COR-L47 (cell line): Measurements from ENCODE around the gene MAFF.

Experiments used
- DNase-seq: peaks from one replicate; lab custom pipeline; 2025; lab: John Stamatoyannopoulos, UW

MAFF gene

DNA sequence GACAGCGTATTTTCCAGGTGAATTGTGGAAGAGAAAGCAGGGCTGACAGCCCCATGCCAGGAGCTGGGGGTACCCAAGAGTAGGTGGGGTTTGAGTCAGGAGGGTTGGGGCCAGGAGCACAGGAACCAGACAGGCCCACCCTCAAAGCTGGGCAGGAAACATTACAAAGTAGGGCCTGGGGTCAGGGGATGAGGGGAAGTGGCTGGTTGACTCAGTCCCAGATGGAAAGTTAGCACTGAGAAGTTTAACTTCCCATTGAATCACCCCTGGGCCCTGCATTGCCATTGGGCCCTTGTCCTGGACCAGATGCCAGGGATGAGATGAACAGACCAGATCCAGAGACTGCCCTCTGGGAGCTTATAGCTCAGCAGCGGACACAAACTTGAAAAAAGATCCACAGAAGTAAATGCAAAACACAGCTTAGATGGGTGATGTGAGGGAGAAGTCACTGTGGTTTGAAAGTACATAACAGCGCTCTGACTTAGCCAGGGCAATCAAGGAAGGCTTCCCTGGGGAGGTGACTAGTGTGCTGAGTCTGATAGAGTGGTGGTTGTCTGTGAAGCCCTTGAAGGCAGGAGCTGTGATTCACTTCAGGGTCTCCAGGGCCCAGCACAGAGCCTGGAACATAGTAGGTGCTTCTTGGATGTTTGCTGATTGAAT lies 2.2 kb downstream of the MAFF start:
- no peak for DNase-seq

DNA sequence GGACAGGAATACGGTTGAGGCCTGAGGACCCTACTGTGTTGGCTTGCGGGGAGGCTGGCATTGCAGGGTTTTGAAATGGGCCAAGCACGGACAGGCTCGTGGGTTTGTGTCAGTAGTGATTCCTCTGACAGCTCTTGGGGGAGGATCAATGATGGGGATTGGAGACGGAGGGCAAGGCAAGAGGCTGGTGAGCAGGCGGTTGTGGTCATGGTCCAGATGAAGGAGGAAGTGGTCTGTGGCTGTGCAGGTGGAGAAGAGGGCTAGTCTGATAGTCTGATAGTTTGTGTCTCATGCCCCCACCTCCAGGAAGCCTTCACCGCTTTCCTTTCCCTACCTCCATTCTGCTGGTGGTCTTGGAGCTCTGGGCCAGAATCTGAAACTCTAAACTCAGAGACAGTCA lies 3.0 kb downstream of the MAFF start:
- no peak for DNase-seq

DNA sequence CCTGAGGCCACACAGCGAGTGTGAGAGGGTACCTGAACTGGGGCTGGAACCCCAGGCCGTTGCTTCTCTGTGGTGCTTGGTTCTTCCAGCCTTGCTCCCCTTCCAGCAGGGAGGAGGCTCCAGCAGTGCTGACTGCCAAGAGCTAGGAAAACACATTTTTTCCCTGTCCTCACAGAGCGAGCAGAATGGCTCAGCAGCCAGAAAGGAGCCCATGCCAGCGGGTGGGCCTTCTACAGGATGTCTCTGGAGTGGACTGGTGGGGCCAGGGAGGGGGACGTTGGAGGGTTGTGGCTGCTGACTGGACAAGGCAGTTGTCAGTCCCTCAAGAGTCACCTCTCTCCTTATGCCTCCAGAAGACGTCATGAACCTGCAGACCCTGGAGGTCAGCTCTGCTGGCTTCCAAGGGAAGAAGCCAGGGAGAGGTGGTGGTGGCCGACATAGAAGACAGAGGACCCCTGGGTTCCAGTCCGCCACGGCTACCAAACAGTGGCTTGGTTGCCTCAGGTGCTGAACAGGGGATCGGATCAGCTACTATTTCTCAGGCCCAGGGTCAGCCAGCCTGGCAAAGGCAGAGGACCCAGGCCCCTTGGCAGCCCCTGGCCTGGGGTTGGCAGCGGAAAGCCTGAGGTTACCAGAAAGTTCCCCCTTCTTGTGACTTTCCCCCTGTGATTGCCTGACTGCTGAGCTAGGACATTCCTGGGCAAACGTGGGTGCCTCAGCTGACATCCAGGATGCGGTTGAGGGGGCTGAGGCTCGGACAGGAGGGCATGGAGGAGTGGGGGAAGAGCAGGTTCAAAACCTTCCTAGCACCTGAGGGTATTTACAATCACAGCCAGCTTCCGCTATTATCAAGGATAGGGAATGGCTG lies 3.7 kb downstream of the MAFF start:
- no peak for DNase-seq

DNA sequence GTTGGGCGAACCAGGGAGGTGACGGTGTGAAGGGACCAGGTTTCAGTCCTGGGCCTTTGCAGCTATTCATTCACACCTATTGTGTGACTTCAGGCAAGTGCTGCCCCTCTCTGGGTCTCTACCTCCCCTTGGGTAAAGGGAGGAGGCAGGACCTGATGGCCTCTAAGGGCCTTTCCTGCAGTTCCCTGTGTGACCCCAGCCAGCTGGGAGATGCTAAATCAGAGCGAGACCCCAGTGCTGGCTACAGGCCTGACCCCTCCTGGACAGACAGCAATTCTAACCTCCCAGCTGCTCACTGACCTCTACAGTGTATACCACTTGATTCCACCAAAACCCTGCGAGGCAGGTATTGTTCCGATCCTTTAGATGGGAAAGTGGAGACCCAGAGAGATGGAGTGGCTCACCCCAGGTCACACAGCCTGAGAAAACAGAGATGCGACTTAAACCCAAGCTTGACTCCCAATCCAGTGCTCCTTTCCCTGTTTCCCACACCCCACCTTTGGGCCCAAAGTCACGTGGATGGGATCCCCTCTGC lies 6.2 kb downstream of the MAFF start:
- no peak for DNase-seq

DNA sequence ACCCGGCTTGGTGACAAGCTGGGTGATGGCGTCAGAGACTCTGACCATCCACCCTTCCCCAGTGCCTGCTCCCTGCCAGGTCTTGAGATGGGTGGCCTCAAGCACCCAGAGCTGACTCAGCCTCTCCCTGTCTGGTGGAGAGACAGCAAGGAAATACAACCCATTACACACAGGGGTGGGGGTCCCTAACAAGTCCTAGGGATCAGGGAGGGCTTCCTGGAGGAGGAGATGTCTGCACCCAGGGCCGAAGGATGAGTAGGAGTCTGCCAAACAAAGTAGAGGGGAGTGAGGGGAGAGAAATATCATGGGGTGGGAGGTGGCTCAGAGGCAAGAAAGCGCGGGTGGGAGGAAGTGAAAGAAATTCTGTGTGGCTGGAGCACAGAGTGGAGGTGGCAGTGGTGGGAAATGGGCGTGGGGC lies 6.8 kb downstream of the MAFF start:
- DNase-seq: no peak

DNA sequence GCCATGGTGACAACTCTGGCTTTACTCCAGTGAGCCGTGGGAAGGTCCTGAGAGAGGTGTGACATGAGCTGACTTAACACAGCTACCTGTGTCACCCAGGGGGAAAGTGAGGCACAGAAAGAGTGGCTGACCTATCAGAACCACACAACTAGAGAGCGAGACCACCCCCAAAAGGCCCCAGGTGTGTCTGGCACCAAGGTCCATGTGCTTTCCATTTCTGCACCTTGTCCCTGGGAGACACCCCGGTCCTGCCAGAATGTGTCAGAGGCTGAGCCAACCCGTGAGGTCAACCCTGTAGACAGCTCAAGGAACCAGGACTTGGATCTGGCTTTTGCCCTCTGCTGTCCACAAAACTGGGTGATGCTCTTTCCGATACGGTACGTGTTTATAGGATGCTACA lies 9.8 kb downstream of the MAFF start:
- no peak for DNase-seq

DNA sequence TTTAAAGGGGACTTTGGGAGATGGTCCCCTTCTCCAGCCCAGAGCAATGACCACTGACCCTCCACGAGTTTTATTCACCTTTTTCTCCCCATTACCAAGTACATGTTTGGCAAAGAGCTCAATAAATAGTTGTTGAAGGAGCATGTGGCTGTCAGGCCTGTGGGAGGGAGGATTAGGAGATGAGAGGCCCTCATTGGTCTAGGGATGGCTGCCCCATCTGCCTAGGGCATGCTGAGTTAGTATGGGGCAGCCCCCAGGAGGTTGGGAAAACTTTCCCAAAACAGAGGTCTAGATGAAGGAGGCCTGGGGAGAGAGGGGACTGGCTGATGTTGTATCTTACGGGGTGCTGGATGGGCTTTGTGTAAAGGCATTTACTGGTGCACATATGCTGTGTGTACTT lies 10.6 kb downstream of the MAFF start:
- DNase-seq: no peak

DNA sequence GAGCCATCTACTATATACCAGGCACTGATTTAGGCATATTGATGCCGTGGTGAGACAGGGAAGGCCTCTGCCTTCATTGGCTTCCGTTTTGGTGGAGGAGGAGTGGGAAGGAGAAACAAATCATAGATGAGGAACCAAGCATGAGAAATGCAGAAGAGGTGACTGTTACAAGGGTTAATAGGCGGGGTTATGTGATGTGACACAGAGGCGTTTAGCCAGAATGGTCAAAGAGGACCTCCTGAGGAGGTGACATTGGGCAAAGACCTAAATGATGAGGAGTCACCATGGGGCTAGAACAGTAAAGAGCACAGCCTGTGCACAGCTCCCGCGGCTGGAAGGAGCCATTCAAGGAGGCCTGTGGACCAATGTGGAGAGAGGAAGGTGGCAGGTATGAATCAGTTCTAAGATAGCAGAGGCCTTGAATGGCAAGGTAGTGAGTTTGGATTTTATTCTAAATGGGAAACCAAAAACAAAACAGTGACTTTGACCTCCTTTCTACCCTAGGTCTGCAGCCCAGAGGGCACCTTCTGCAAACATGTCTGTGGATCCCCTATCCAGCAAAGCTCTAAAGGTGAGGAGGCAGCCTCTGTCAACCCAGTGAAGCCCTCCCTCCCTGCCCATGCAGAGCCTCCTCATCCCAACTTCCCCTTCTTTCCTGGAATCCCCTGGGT lies 11.7 kb downstream of the MAFF start:
- no peak for DNase-seq

DNA sequence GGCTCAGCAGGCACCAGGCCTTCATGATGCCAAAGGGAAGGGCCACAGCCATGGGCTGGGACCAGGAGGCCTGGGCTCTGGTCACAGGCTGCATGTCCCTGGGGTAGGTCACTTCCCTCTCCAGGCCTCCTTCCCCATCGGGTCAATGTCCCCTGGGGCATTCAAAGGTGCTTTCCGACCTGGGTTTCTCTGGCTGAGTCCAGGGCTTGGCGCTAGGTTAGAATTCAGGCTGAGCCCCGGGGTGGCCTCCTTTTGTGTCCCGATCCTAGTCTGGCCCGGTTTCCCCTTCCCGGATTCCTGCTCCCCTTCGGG lies 12.2 kb downstream of the MAFF start:
- DNase-seq: no peak

DNA sequence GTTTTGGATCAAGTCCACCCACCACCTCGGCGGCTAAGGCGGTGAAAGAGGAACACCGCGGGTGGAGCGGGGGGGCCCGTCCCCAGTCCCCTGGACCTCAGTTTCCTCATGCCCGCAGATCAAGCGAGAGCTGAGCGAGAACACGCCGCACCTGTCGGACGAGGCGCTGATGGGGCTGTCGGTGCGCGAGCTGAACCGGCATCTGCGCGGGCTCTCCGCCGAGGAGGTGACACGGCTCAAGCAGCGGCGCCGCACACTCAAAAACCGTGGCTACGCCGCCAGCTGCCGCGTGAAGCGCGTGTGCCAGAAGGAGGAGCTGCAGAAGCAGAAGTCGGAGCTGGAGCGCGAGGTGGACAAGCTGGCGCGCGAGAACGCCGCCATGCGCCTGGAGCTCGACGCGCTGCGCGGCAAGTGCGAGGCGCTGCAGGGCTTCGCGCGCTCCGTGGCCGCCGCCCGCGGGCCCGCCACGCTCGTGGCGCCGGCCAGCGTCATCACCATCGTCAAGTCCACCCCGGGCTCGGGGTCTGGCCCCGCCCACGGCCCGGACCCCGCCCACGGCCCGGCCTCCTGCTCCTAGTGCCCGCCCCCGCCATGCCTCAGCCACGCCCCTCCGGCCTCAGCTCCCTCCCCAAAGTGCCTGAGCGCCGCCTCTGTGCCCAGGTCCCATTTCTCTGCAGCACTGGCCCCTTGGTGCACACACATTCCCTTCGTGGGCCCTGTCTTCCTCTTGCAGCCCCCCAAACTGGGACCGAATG lies 12.7 kb downstream of the MAFF start:
- DNase-seq: no peak

DNA sequence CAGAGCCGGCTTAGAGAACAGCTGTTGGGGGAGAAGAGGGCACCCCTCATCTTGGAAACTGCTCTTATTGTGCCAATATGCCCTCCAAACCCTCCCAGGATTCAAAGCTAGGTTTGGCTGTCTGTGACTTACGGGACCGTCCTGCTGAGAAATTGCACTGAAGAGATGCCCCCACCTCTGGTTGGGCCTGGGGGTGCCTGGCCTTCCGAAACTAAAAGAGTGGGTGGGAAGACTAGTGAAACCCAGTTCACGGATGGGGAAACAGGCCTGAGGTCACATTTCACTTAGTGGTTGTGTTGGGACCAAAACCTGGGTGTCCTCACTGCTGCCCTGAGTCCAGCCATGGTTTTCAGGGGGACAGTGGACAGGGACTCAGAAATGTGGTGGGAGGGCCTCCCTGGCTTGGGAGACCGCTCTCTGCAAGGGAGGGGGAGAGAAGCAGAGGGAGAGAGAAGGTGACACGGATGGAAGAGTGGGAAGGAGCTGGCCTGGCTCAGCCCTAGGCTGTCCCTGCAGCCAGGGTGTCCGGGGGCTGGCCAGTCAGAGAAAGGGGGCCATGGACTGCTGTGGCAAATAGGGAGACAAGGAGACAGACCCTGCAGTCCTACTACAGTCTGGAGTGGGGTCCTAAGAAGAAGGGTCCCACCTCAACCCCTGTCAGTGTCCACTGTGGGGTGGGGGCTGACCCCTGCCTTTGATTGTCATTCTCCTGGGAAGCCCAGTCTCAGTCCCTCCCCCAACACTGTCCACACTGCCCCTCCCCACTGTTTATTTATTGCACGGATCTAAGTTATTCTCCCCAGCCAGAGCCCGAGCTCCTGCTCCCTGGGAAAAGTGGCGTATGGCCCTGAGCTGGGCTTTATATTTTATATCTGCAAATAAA lies 13.6 kb downstream of the MAFF start:
- DNase-seq: no peak

DNA sequence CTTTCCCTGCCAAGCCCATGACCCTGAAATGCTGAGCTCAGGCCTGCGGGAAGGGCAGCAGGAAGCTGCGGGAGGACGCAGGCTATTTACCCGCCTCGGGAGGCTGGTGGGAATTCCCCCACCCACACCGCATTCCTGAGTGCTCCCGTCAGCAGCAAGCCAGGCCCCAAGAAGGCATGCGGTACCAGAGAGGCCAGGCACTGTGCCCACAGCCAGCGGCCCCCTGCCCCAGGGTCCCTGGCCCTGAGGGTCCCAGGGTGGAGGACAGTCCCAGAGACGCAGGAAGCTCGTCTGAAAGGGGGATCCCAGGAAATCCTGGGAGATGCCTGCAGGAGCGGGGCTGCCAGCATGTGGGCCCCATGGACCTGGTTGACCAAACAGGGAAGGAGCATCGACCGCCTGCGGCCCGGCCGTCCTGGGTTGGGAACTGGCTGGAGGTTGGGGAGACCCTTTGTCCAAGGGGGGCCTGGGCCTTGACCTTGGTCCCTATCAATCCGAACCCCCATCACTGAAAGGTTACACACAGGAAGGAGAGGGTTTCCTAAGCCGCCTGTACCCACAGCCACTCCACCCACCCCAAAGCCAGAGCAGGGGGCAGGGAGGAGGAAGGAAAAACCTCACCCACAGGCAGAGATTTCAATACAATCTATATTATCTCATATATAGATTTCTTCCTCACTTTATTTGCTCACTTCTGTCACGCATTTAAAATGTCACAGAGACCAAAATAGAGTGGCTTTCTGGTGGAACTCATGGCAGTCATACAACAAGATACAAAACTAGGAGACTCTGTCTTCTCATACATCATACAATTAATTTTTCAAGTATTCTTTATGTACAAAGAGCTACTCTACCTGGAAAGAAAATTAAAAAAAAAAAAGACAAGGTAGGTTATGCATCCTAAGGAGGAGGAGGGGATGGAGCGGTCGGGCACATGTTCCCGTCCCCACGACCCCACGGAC lies 17.1 kb downstream of the MAFF start:
- no peak for DNase-seq

DNA sequence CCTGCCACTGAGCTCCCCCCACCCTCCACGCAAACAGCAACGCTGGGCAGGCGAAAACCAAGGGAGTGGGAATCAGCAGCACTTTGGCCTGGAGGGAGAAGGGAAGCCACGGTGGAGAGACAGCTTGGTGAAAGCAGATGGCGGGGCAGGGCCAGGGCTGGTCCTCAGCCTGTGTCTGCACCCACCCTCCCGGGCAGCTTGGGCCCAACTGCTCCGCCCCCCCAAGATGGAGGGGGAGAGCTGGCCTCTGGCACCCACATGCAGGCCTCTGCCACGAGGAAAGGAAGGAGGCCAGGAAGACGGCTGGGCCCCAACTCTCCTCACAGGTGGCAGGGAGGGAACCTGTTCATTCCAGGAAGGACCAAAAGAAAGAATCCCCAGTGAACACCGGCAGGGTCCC lies 17.8 kb downstream of the MAFF start:
- DNase-seq: no peak

DNA sequence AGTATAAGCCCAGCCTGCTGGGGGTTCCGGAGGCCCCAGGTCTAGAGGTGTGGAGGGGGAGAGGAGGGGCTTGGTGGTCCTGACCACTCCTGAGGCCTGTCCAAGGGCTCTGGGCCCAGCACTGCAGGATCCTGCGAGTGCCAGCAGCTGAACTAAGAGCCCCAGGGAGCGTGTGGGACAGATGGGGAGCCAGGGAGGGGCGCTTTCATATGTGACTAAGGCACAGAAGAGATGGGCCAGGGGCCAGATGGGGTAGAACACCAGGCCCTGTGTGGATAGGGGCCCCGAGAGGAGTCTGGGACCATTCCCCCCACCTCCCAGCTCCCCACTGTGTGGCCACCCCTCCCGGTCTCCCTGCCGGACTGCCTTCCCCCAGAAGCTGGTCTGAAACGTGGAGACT lies 18.4 kb downstream of the MAFF start:
- DNase-seq: no peak

DNA sequence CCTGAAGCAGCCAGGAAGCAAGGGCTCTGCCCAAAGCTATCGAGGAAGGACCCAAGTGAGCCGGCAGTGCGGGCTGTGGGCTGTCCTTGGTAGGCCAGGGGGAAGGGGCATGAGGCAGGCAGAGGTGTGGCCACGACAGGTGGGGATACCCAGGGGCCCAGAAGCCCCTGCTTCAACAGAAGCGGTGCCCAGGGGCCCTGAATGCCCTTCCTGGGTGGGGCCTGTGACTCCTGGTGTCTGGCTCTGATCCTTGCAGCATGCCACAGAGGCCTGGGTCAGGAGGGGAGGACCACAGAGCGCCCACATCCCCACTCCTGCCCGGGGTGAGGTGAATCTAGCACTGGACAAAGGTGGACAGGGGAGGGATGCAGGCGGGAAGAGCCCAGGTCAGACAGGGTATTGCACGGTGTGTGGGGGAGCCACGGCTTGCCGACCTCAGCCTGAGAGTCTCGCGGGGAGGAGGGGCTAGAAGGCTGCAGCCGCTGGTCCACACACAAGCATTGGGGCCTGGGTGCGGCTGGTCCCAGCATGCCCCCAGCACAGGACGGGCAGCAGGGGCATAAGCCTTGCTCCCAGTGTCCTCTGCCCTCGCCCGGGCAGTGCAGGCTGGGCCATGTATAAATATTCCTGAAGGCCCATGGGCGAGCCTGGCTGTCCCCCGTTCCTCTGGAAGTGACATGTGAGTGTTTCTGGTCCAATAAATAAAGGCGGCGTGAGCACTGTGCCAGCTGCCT lies 19.0 kb downstream of the MAFF start:
- DNase-seq: no peak

DNA sequence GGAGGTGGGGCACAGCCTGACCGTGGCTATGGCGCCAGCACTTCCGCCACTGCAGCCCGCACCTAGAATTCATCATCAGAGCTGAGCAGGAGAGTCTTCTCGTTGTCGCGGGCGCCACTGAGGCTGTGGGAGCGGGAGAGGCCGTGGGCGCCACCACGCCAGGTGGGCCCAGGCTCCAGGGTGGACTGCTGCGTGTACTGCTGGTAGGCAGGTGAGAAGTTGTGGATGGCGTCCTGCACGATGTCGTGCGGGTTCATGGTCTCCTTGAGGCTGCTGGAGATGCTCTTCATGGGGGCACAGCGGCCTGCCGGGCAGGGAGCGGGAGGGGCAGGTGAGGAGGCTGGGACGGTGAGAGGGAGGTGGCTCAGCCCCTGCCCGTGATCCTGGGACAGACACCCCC lies 19.6 kb downstream of the MAFF start:
- no peak for DNase-seq

DNA sequence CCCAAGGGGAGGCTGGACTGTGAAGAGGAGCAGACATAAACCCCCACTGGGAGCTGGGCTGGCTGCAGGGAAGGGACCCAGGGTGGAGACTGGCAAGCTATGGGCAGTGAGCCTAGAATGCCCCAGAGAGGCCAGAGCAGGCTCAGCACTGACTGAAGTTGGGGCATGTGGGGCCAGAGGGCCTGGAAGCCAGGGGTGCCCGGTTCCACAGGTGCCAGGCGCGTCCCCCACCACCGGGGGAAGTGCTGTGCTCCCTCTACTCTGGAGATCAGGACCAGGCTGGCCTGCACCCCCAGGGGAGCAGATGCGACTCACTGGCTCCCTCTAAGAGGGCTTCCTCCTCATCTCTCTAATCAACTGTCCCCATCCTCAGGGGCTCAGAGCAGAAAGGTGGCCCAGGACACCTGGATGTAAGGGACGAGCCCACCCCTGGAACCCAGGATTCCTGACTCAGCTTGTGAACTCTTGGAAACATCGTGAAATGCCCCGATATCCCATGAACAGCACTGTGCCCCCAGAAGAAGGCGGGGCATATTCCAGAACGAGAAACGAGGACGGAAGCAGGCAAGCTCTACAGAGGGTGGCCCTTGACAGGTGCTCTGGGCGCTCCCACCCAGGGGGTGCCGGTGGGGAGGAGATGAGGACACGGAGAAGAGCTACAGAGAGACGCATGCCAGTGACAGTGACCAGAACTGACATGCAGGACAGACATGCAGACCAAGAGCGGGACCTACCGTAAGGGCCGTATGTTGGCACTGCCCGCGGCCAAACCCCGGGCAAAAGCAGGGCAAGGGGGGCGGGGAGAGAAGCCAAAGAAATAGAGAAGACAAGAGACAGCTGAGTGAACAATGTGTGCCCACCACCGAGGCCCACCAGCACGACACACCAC lies 20.4 kb downstream of the MAFF start:
- DNase-seq: no peak

DNA sequence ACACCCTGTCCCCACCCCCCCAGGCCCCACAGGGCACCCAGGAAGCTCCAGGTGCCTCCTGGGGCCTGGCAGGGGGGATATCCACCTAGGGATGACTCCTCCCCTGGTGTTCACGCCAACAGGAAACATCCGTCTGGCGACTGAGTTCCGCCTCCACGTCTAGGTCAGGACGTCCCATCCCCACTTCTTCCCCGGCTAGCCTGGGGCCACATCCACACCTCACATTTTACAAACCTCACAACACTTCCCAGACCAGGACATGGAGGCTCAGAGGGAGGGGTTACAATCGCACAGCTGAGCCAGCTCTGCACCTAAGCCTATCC lies 21.0 kb downstream of the MAFF start:
- no peak for DNase-seq
